ENCODE data around the gene KDELR3.

KDELR3 gene

DNA sequence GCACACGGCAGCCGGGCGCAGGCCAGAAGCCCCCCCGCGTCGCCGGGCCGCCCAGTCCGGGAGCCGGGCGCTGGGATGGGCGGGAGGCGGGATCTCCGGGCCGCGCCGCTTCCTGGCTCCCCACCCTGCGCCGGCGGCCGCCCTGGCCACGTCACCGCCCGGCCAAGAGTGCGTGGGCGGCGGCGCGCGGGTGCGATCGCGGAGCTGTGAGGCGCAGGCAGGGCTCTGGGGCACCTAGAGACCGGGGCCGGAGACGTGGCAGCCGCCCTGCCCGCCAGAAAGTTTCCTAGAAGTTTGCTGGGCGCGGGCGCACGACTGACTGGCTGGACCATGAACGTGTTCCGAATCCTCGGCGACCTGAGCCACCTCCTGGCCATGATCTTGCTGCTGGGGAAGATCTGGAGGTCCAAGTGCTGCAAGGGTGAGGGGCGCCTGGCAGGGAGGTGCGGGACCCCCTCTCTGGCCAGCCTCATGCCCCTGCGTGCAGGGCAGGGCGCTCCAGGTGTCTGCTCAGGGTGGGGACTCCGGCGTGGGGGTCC, at the start of gene KDELR3:
TSS of gene KDELR3 (plus strand) at position 193 of the 539 bp plus-strand sequence. CDS start at position 331, 138 bp downstream.
- peak; percentile 41 for DNase-seq

DNA sequence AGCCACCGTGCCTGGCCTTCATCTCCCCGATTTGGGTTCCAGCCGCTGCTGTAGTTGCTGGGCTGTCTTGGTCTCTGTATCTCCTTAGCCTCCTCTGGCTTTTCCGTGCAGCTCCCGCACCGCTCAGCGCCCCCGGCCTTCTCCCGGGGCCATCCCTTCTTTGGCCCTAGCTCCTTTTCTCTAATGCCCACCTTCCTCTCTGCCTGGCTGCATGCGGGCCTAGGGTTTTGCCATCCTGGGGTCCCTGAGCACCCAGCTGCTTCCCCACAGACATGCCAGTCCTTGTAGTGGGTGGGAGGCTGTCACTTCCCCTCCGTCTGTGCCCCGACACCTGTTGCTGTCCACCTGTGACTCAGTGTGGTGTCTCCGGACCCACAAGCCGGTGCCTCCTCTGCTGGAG, 49.3 kb upstream of the KDELR3 start:
- no peak for DNase-seq

DNA sequence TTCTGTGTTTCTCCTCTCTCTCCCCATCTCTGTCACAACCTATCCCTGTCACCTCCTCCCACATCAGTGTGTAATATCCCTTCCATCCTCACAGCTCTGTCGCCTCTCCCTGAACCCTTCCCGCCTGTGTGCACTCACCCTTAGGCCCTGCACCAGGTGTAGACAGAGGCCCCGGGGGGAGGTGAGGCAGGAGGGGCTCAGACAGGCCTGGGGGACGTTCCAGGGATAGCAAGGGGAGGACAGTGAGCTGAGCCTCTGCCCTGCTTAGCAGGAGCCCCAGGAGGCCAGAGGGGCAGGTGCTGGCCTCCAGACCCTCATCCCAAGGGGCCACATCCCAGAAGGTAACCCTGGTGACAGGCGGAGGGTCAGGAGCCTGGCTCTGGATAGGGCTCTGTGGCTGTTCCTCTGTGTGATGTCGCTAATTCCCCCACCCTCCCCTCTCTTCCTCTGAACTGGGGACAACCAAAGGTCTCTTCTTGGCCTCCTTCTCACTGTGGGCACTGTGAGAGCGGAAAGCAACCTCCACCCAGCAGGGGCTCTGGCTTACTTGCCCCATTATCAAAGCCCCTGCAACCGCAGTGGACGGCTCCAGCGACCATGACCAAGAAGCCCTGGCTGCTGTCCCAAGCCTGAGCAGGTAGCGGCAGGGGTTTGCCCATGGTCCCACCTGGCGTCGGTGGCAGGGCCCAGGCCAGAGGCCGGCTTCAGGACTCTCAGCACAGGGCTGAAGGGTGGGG, 48.6 kb upstream of the KDELR3 start:
- no peak for DNase-seq

DNA sequence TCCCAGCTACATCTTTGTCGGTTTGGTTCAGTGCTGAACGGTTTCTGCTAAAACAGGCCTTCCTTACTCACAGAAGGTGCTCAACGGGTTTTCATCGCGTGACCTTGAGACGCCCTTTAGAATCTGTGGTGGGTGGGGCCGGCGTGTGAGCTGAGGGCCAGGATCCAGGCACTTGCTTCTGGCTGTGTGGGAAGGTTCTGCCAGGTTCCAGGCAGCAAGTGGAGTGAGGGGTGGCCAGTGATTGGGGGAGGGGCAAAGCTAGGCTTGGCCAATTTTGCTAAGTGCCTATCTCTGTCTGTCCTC, 48.1 kb upstream of the KDELR3 start:
- no peak for DNase-seq

DNA sequence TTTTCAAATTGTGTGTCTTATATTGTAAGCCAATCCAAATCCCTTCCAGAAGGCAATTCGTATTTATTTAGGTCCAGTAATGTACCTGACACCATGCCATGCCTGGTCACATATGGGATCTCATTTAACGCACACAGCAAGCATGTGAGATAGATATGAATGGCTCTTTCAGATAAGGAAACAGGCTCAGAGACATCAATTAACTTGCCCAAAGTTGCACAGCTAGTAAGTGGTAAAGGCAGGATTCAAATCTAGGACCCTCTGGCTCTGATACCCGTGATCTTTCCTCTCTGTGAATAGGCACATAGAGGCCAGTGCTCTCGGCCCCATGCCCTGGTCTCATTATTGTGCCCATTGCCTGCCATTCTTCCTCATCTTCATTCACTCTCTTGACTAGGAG, 47.2 kb upstream of the KDELR3 start:
- no peak for DNase-seq

DNA sequence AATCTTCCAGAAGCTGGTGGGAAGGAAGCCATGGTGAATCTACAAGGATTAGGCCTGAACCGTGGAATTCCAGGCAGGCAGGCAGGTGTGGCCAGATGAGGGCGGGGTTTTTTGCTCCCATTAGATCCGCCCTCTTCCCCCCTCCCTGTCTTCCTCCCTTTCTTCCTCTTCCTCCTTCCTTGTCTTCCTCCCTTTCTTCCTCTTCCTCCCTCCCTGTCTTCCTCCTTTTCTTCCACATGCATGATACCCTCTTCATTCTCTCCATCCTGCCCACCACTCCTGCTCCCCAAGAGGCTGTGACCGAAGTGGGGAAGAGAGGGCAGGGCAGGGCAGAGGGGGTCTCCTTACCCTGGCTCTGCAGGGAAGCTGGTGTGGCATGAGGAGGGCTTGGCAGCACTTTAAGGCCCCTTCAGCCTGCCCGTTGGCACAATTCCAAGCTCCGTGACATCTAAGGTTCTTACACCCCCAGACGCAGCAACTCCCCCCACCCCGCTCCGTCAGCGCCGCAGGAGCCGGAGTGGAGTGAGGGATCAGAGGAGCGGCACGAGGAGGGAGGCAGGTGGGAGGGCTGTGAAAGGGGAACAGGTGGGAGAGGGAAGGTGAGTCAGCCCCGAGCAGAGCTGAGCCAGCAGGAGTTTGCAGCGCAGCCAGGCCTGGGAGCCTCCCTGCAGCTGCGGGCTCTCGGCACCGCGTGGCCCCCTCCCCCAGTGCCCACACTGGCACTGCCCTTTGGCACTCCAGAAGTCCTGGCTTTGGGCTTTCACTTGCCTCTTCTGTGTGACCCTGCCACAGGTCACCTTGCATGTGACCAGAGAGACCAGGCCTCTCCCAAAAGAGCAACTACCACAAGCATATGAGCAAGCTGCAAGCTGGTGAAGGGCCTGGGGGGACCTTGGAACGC, 45.0 kb upstream of the KDELR3 start:
- DNase-seq = no peak

DNA sequence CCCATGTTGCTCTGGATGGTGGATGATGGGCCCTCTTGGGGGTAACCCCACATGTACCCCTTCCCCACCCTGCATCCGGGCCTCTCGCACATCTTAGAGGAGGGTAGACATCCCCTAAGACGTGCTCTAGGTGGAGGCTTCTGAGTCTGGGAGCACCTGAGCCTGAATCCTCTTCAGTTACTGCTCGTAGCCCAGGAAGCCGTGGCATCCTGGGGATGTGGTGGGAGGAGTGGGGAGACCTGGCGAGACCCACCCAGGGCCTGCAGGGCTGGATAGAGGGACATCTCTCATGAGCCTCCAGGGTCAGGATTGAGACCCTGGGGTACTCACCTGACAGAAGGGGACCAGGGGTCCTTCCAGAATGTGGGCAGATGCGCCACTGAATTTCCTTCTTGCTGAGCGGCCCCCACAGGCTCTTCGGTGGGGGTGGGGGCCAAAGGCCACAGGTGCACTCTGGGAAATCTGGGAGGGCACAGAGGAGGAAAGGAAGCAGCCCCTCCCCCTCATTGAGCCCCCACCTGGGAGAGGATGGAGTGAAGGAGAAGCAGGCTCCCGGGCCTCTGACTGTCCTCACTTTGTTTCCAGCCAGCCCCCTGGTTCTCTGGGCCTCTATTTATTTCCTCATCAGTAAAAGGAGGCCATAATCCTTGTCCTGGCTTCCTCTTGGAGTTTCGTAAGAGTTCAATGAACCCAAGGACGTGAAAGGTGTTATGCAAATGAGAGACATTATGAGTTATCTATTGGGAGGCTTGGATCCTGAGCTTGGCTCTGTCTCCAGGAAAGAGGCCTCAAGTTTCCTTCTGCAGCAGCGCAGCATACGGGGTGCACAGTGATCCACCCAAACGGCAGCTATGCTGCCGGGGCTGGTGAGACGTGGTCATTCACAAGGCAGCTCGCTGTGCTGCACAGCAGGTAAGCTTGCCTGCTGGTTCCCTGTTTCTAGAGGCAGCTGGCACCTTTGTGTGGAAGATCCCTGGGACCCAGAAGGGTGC, 44.1 kb upstream of the KDELR3 start:
- no peak for DNase-seq

DNA sequence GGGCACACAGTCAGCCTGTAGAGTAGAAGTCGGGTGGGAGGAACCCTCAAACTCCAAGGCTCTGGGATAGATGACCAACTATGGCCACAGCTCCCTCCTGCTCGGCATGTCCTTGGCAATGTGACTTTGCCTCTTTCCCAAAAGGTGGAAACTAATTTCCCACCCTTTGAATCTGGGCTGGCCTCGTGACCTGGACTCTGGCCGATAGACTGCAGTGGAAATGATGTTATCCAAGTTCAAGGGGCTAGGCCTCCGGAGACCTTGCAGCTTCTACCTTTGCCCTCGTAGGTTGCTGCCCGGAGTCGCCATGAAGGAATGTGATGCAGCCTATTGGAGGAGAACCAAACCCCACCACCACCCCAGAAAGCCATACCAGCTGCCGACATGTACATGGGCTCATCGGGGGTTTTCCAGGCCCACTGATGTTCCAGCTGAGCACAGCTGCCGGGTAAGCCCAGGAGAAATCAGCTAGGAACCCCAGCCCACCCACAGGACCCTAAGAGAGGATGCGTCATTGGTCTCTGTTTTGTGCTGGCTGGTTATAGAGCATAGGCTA, 43.3 kb upstream of the KDELR3 start:
- DNase-seq = no peak

DNA sequence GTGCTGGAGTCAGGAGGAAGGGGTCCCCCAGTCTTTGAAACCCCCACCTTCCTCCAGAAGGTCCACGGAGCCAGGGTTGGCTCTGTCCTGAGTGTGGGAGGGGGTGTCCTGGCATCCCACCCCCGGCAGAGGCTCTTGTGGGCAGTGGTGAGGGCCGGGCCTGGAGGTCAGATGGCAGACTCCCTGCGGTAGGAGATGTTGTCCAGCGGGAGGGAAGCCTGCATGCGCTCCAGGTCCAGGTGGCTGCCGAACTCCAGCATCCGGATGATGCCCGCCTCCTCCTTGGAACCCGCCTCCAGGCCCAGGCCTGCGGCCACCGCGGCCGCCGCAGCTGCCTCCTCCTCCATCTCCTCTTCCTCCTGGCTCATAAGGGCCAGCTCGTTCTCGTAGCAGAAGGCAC, 41.3 kb upstream of the KDELR3 start:
- no peak for DNase-seq

DNA sequence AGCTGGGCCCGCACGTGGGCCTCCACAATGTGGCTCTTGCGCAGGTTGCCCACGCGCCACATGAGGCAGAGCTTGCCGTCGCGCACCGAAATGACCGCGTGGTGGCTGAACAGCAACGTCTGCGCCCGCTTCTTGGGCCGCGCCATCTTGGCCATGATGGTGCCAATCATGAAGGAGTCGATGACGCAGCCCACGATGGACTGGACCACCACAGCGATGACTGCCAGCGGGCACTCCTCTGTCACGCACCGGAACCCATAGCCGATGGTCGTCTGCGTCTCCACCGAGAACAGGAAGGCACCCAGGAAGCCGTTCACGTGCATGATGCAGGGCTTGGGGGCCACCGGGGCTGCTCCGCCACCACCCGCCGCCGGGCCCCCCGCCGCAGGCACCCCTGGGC, 40.4 kb upstream of the KDELR3 start:
- no peak for DNase-seq

DNA sequence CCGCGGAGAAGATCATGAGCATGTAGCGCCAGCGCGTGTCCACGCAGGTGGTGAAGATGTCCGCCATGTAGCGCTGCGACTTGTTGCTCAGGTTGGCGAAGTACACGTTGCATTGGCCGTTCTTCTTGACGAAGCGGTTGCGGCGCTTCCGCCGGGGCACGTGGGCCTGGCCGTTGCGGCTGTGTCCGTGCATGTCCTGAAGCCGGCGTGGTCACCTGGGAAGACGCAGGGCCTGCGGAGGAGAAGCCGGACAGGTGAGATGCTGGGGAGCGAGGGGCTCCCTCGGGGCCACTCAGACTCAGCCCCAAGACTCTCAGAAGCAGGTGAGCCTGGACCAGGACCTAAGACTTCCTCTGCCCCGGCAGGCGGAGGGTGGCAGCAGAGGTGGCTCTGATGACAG, 40.0 kb upstream of the KDELR3 start:
- no peak for DNase-seq

DNA sequence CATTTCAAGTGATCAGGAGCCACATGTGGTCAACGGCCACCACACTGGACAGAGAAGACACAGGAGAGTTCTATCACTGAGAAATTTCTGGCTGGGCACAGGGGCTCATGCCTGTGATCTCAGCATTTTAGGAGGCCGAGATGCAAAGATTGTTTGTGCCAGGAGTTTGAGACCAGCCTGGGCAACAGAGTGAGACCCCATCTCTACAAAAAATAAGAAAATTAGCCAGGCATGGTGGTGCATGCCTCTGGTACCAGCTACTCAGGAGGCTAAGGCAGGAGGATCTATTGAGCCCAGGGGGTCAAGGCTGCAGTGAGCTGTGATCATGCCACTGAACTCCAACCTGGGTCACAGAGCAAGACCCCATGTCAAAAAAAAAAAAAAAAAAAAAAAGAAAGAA, 39.2 kb upstream of the KDELR3 start:
- no peak for DNase-seq

DNA sequence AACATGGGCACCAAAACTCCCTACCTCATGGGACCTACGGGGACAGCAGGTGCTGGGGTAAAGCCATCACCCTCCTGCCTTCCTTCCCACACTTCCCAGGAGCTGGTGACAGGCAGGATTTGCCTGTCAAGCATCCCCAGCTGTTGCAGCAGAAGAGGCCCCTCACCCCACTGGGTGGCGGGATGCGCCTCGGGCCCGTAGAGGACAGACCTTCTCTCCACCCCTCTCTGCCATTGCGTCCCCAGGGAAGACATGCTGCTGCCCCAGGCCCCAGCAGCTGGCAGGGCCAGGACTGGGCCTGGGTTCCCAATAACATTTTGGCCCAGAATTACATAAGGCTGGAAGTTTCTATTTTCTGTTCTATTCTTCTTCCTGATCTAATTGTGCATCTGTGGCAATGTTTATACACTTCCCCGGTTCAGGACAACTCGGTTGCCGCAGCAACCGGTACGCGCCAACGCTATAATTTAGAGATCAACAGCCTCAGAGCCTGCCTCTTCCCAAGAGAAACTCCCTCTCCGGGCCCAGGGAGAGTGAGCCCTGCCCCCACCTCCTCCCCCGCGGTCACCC, 38.3 kb upstream of the KDELR3 start:
- no peak for DNase-seq

DNA sequence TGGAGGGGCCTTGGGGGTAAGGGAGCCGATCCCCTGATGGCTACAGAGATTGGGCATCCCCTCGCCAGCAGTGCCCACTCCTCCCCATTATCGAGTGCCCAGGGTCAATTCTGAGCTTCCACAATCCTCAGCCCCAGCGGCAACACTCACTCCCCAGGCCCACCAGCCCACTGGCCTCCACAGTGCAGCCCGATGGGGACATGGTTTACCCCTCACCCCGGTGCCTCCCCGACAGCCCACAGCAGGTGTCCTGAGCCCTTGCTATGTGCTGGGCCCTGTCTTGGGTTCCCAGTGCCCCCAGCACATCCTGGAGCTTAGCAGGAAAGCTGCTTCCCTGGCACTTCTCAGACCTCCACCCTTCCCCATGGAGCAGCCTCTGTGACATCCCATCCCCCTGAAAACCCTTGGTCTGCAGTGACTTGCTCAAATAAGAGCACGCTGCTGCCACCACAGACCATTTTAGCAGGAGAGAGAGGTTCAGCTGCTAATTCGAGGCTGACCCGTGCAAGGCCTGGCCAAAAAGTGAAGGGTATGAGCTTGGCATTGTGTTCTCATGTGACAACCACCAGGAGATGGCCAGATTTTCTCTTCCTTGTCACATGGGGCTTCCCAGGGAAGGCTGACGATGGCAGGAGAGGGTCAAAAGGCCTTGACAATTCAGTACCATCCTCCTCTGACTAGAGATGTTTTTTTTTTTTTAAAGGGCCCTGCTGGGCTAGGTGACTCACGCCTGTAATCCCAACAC, 36.5 kb upstream of the KDELR3 start:
- no peak for DNase-seq

DNA sequence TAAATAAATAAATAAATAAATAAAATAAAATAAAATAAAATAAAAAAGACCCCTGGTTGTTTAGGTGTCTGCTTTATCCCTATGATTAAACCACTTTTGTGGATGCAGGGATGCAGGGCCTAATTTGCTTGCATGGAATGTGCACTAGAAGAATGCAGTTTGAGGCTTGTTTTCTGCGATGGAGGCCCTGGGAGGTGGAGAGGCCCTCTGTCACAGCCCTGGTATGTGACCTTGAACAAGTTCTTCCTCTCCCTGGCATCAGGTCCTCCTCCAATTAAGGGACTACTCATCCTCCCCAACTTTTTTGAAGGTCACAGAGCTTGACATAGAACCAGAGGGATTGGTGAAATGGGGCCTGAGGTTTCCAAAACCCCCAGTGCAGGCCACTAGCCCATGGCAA, 35.6 kb upstream of the KDELR3 start:
- no peak for DNase-seq

DNA sequence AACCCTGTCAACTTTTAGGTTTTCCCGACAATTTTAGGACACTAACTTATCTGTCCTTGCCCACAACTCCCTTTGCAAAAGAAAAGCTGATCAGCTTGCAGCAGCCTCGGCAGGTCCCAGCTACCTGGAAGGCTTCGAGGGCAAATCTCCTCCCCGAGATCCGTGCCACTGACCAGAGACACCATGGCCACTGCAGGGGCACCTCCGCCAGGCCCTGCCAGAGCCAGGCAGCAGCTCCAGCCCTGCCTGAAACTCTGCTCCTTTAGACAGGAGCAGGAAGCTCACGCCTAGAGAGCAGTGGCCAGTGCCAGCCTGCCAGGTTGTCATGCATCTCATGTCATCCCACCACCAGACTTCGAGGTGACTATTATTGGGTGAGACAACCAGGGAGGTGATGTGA, 34.0 kb upstream of the KDELR3 start:
- no peak for DNase-seq

DNA sequence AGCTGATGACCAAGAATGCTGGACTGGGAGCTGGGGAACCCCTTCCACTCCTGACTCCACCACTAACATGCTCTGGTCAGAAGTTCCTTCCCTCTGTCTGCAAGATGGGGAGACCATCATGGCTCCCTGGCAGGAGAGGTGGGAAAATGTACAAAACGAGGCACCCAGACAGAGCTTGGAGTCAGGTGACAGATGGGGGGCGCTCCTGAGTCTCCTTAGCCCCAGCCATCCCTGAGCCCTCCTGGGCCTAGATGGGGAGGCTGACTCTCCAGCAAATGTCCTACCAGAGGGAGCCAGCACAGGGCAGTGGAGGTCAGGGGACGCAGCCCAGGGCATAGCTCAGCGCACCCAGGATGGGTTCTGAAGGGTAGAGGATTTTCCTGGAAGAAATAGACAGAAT, 32.9 kb upstream of the KDELR3 start:
- no peak for DNase-seq

DNA sequence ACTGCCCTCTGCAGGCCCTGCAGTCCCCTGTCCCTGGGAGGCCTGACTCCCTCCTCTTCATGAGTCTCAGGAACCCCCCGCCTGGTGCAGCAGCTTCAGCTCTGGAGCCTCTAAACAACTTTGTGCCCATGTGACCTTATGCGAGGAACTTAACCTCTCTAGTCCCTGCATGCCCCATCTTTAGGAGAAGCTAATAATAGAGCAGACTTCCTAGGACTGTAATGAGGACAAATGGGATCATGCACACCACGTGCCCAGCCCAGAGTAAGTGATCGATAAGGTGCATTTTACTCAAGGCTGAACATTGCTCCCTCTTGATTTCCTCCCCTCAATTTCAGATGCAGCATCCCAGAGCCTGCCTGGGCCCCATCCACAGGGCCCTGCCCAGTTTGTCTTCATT, 31.9 kb upstream of the KDELR3 start:
- DNase-seq = no peak

DNA sequence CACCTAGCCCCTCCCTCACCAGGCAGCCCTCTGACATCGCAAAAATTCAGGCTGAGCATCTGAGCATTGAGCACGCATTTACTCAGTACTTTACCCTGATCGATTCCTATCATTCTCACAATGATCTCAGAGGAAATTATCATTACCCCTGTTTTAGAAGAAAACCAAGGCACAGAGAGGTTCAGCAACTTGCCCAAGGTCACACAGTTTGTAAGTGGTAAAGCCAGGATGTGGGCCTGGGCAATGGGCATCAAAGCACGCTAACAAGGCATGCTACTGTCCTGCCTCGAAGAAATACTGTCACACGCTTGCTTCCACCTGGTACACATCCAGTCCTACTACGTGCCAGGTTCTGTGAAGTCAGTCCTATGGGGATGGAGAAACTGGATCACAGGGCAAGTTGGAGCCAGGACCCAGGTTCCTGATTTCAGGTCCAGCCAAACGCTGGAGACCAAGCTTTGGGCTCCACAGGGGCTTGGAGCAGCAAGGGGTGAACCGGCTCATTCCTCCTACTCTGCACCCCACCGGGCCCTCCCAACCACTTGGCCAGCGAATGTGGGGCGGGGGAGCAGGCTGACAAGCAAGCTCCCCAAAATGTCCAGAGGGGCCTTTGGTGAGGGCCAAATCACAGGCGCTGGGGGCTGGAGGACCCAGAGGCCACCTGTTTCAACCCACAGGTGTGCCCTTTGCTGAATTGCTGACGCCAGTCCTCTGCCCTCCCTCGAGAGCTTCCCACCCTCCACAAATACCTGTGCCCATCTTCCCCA, 31.1 kb upstream of the KDELR3 start:
- DNase-seq = no peak

DNA sequence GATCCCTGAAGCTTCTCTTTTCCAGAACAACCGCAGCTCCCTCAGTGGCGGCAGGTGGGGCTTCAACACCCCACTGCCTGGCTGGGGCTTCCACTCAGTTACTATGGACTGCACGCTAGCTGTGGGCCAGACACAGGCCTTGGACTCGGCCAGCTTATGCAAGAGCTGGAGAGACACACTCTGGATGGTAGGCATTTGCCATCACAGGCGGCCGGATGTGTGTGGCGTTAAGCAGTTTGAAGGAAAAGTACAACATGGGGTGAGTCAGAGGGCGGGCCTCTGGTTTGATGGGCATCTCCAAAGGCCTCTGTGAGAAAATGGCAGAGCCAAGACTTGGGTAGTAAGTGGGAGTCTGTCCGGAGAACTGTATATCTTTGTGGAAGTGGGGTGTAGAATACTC, 30.5 kb upstream of the KDELR3 start:
- no peak for DNase-seq
